Thyroid gland (tissue), 4 donors: ENCODE measurements around the gene SP8.

Experiments
- CTCF ChIP-seq, 6 experiments: fragments of 200-600 bp in 3 of 6; fragments of 450-650 bp in 3 of 6; sonication (generic) in 3 of 6; IDR thresholded peaks; one replicate each; pipeline ENCODE4 v1.5.1; 2016 to 2019; ENCODE audit warnings: antibody characterized with exemption in 6 of 6, mild to moderate bottlenecking in 2 of 6, inconsistent platforms in 1 of 6, moderate library complexity in 1 of 6
- POLR2A ChIP-seq, 2 donors: fragments of 450-650 bp; IDR thresholded peaks; one replicate each; pipeline ENCODE4 v1.6.1; 2017; ENCODE audit warnings: antibody characterized with exemption in 2 of 2, mild to moderate bottlenecking in 2 of 2, moderate library complexity in 1 of 2

GRCh38 chr7:20831956-20832355, 45.3 kb upstream of the SP8 start:
- TF ChIP-seq POLR2A (IDR thresholded peaks at IDR 0.05) (no peak), CTCF (IDR thresholded peaks at IDR 0.05) (no peak)
